Upper lobe of left lung (tissue), 6 donors: ENCODE results near the gene STRBP. TPM values are rescaled to one million over a fixed set of nuclear protein-coding genes. Genes with fewer than 3 reads are reported as not detected.
A peak's percentile ranks its signal among the peaks of the same experiment; 100 is the strongest.
"Not testable (repeated sequence)": the region's sequence is repeated elsewhere in the genome, so short reads cannot be mapped to it uniquely, and the experiment has no call there.

Experiments
- ATAC-seq, 2 donors: fragments of 200-7000 bp; cut with Tn5 transposase; one replicate each; pipeline ENCODE4 v1.9.1; 2022; ENCODE audit warnings: mild to moderate bottlenecking in 2 of 2, moderate library complexity in 2 of 2; ENCODE audit not compliant: low FRiP score in 2 of 2
- DNase-seq, 2 donors: peaks; one replicate each; pipeline ENCODE4 v3.0.0-alpha.2; 2019 to 2020
- H3K27ac ChIP-seq, 4 donors: fragments of 200-600 bp; sonication (generic); one replicate each; pipeline ENCODE4 v1.5.1; 2016 to 2019
- H3K27me3 ChIP-seq, 4 donors: fragments of 200-600 bp; sonication (generic); one replicate each; pipeline ENCODE4 v1.5.1; 2017 to 2019
- H3K36me3 ChIP-seq, 4 donors: fragments of 200-600 bp; sonication (generic); one replicate each; pipeline ENCODE4 v1.5.1; 2016 to 2019
- H3K4me1 ChIP-seq, 4 donors: fragments of 200-600 bp; sonication (generic); one replicate each; pipeline ENCODE4 v1.5.1; 2018 to 2019
- H3K4me3 ChIP-seq, 4 donors: fragments of 200-600 bp; sonication (generic); one replicate each; pipeline ENCODE4 v1.5.1; 2017 to 2019; ENCODE audit warnings: mild to moderate bottlenecking in 2 of 4, moderate library complexity in 1 of 4
- H3K9me3 ChIP-seq, 4 donors: fragments of 200-600 bp; sonication (generic); one replicate each; pipeline ENCODE4 v1.5.1; 2018 to 2019
- EP300 ChIP-seq, 4 donors: sonication (generic); formaldehyde crosslinking; IDR thresholded peaks; one replicate each; pipeline ENCODE4 v1.5.1; 2017; ENCODE audit warnings: antibody characterized with exemption in 4 of 4, control low read depth in 2 of 4
- POLR2A ChIP-seq, 4 donors: fragments of 450-650 bp; IDR thresholded peaks; one replicate each; pipeline ENCODE4 v1.5.1; 2016 to 2017; ENCODE audit warnings: antibody characterized with exemption in 4 of 4, mild to moderate bottlenecking in 2 of 4
- POLR2AphosphoS5 ChIP-seq, 2 donors: sonication (generic); formaldehyde crosslinking; IDR thresholded peaks; one replicate each; pipeline ENCODE4 v1.5.1; 2017; ENCODE audit warnings: antibody characterized with exemption in 2 of 2
- WGBS, 2 donors: methylation state at CpG; one replicate each; pipeline ENCODE4 v1.1.5; 2017 to 2018; 5-methylcytosine and 5-hydroxymethylcytosine counted together
- total RNA-seq, 6 donors: library from RNA; depleted of rRNA in 4 of 6; stranded (reverse); fragments of >200 nt in 4 of 6; gene quantifications; one replicate each; pipeline versions ENCODE4 v1.1.0 to v1.2.1, GENCODE V29; 2016 to 2021
- TF ChIP-seq, protein P1 (sequence below), 6 experiments: fragments of 450-650 bp in 4 of 6; fragments of 200-600 bp in 2 of 6; sonication (generic) in 2 of 6; IDR thresholded peaks; one replicate each; pipeline ENCODE4 v1.5.1; 2016 to 2019; ENCODE audit warnings: antibody characterized with exemption in 6 of 6
- donor health status: DM: no; HTN: no; CAD: no; lungs with moderate emphysema.
- donor health status: DM: no; HTN: yes; CAD: no; lungs with severe emphysema.

STRBP gene
- total RNA-seq, 6 donors from 2014 or later: 10.2 to 61.8 (median 17.8) TPM

DNA sequence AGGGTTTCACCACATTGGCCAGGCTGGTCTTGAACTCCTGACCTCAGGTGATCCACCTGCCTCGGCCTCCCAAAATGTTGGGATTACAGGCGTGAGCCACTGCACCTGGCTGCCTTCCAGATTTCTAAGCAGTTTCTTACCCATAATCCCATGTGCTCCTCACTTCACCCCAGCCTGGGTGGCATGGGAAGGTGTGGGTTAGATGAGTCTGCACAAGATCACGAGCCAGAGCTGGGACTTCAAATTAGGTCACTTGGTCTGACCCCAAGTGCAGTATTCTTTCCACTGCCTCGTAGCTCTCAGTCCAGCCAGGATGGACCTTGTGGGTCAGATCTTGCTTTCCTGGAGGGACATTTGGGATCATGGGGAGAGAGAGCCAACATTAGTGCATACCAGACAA, 37.5 kb upstream of the STRBP start:
- Histone ChIP-seq H3K4me1 (peaks cover 0 to 6% (median 1%) of the 10 kb centered on the region in 4 donors), H3K27me3 (no peaks in the 10 kb centered on the region), H3K4me3 (no peak overlapping the region), H3K9me3 (no peaks in the 10 kb centered on the region), H3K27ac (no peak overlapping the region), H3K36me3 (no peaks in the 10 kb centered on the region)
- no peak for DNase-seq
- no peak for ATAC-seq
- 73 to 78% methylated on average over 4 of the region's 4 CpGs for WGBS, 2 donors
- no peak for TF ChIP-seq EP300 (IDR thresholded peaks at IDR 0.05)
- no peak for TF ChIP-seq POLR2AphosphoS5 (IDR thresholded peaks at IDR 0.05)
- TF ChIP-seq, protein P1, sequence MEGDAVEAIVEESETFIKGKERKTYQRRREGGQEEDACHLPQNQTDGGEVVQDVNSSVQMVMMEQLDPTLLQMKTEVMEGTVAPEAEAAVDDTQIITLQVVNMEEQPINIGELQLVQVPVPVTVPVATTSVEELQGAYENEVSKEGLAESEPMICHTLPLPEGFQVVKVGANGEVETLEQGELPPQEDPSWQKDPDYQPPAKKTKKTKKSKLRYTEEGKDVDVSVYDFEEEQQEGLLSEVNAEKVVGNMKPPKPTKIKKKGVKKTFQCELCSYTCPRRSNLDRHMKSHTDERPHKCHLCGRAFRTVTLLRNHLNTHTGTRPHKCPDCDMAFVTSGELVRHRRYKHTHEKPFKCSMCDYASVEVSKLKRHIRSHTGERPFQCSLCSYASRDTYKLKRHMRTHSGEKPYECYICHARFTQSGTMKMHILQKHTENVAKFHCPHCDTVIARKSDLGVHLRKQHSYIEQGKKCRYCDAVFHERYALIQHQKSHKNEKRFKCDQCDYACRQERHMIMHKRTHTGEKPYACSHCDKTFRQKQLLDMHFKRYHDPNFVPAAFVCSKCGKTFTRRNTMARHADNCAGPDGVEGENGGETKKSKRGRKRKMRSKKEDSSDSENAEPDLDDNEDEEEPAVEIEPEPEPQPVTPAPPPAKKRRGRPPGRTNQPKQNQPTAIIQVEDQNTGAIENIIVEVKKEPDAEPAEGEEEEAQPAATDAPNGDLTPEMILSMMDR (IDR thresholded peaks at IDR 0.05): no peak
- TF ChIP-seq POLR2A (IDR thresholded peaks at IDR 0.05): no peak

DNA sequence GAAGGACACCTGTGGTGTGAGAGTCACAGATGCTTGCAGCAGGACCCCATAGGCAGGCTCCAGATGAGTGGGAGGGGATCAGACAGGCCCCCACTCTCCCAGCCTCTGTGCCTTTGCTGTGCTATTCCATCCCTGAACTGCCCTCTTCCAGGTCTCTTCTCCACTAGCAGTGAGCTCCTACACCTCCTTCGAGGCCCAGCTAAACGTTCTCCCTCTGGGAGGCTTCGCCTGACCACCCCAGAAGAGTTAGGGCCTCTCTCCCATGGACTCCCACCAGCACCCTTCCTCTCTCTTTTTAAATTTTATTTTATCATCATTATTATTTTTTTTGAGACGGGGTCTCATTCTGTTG, 35.9 kb upstream of the STRBP start:
- Histone ChIP-seq H3K4me1 (peaks cover 0 to 6% (median 1%) of the 10 kb centered on the region in 4 donors), H3K36me3 (no peaks in the 10 kb centered on the region), H3K4me3 (no peak overlapping the region), H3K27me3 (no peaks in the 10 kb centered on the region), H3K9me3 (no peaks in the 10 kb centered on the region), H3K27ac (no peak overlapping the region)
- DNase-seq: no peak
- TF ChIP-seq POLR2A (IDR thresholded peaks at IDR 0.05) (no peak), POLR2AphosphoS5 (IDR thresholded peaks at IDR 0.05) (no peak), EP300 (IDR thresholded peaks at IDR 0.05) (no peak)
- TF ChIP-seq, protein P1 (IDR thresholded peaks at IDR 0.05): no peak
- WGBS, 2 donors: 83 to 84% methylated on average over 4 of the region's 4 CpGs
- ATAC-seq: no peak

DNA sequence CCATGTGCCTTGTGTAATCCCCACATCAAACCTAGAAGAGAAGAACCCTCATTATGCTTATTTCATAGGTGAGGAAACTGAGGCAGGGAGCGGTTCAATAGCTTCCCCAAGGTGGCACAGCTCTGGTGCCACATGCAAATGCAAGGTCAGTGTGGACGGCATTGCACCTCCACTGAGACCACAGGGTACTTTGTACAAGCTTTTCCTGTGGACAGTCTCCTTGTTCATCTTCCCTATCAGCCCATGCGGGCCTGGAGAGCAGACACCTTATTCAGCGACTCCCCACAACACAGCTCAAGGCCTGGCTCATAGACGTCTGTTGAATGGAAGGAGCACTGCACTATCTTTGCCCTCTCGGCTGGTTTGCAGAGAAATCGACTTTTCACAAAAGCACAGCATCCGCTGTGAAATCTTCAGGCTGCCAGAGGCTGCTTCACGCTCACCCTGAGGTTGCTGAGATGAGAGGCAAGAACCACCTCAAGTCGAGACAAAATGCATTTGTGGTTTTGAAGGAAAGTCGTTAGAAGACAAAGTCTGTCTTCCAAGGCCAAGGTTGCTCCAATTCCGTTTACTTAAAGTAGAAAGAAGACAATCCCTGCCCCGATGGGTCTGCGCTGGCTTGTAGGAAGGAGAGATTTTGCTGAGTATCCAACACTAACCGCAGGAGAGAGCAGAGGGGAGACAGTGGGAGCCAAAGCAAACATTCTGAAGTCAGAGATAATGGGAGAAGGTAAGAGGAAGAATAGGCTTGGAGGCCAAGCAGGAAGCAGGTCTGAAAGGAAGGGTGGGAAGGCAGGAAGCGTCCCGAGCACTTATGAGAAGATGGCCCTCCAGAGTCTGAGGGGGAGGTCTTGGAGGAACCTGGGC, 34.2 kb upstream of the STRBP start:
- Histone ChIP-seq H3K27ac (no peak overlapping the region), H3K27me3 (no peaks in the 10 kb centered on the region), H3K4me1 (peaks cover 0 to 6% (median 1%) of the 10 kb centered on the region in 4 donors), H3K4me3 (no peak overlapping the region), H3K9me3 (no peaks in the 10 kb centered on the region), H3K36me3 (no peaks in the 10 kb centered on the region)
- TF ChIP-seq POLR2A (IDR thresholded peaks at IDR 0.05) (no peak), EP300 (IDR thresholded peaks at IDR 0.05) (no peak), POLR2AphosphoS5 (IDR thresholded peaks at IDR 0.05) (no peak)
- TF ChIP-seq, protein P1 (IDR thresholded peaks at IDR 0.05): no peak
- WGBS, 2 donors: 72 to 76% methylated on average over 16 to 17 of the region's 17 CpGs
- DNase-seq: no peak
- peak in 1 of 2 donors; percentile 30 for ATAC-seq

DNA sequence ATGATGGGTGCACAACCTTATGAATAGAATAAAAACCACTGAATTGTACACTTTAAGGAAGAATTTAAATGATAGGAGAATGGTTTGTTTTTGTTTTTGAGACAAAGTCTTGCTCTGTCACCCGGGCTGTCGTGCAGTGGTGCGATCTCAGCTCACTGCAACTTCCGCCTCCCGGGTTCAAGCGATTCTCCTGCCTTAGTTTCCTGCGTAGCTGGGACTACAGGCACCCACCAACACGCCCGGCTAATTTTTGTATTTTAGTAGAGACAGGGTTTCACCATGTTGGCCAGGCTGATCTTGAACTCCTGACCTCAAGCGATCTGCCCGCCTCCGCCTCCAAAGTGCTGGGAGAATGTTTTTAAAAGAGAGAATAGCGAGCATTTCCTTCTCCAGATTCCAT, 33.5 kb upstream of the STRBP start:
- not testable (repeated sequence) for H3K4me1 ChIP-seq, H3K27ac ChIP-seq, H3K36me3 ChIP-seq, ATAC-seq, DNase-seq, H3K27me3 ChIP-seq, H3K4me3 ChIP-seq, H3K9me3 ChIP-seq
- WGBS, 2 donors: 94 to 98% methylated on average over 13 of the region's 13 CpGs

DNA sequence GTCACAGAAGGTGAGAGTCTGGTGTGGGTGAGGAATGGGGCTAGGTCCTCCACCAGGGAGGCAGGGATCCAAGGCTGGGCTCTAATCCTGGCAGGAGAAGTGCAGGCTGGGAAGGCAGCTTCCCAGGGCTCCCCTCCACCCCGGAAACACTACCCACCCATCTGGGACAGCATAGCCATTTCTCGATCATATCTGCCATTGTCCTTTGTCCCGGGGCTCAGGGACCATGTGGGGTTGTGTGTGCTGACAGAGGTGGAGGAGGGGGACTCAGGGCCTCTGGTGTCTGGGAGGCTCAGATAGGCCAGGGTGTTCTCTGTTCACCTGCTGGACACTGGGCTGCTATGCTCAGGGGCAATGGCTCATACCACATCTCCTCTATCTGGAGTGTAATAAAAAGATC, 32.2 kb upstream of the STRBP start:
- ATAC-seq: no peak
- no peaks in the 10 kb centered on the region for H3K27me3 ChIP-seq
- no peak overlapping the region for H3K4me3 ChIP-seq
- TF ChIP-seq POLR2A (IDR thresholded peaks at IDR 0.05) (no peak), POLR2AphosphoS5 (IDR thresholded peaks at IDR 0.05) (no peak), EP300 (IDR thresholded peaks at IDR 0.05) (no peak)
- TF ChIP-seq, protein P1 (IDR thresholded peaks at IDR 0.05): no peak
- no peak overlapping the region for H3K27ac ChIP-seq
- no peaks in the 10 kb centered on the region for H3K36me3 ChIP-seq
- H3K9me3 ChIP-seq: no peaks in the 10 kb centered on the region
- H3K4me1 ChIP-seq: peaks cover 0 to 6% (median 1%) of the 10 kb centered on the region in 4 donors
- 79 to 80% methylated on average over 1 to 3 of the region's 3 CpGs for WGBS, 2 donors
- DNase-seq: no peak
